CD4-positive, alpha-beta T cell treated with Interleukin-17A for 1 hour (primary cell): ENCODE results near the gene CANT1.
"Not testable (repeated sequence)": the region's sequence is repeated elsewhere in the genome, so short reads cannot be mapped to it uniquely, and the experiment has no call there.

ENCODE experiments used
- DNase-seq: peaks from one replicate; pipeline ENCODE4 v3.0.0-alpha.2; 2020

CANT1 gene

DNA sequence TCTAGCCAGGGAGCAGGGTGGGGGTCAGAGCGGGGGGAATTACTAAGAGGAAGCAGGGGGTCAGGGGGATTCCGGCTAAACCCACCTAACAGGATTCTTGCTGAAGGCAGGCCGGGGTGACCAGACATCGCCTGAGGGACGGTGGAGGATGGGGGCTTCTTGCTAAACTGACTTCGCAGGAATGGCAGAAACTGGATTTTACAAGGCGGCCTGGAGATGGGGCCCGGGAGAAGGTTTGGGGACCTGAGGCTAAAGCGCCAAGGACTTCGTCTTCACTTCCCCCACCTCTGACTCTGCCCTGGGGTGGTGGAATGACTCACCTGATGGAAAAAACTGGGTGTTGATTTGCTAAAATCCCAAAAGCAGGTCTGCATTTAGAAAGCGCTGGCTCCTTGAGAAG, 53.3 kb downstream of the CANT1 start:
- no peak for DNase-seq

- no peak for DNase-seq
Measured at GRCh38 chr17:78954684-78955083, 54.9 kb downstream of the CANT1 start.

DNA sequence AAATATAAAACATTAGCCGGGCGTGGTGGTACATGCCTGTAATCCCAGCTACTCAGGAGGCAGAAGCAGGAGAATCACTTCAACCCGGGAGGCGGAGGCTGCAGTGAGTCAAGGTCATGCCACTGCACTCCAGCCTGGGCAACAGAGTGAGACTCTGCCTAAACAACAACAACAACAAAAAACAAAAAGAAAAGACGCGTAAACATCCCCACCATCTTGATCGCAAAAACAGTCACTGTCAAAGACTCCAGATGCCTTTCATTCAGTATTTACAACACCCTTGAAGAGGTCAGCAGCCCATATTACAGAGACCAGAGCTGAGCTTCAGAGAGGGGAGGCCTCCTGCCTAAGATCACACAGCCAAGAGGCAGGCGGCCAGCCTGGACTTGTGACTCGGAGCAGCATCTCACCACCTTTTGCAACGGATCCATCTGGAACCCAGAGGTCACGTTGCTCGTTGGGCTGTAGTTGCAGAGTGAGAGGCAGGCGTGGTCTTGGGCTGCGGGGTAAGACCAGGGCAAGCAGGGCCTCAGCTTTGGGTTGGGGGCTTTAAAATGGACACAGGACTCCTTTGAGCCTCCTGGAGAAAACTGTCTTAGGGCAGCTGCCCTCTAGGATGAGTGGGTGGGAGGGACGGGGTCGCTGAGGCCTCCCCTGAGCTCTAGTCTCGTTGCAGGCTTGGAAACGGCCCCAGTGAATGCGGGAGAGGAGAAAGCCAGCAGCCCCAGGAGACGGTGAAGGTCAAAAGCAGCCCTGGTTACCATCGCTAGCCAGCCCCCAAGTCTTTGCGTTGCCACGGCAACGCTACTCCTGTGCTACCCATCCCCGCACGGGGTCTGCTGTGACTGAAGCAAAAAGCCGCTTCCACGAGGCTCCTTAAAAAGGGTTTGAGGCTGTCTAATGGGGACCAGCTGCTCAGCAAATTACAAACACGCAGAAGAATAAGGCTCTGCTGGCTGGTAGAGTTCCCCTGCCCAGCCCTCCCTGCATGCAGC, 55.9 kb downstream of the CANT1 start:
- DNase-seq, result no peak

DNA sequence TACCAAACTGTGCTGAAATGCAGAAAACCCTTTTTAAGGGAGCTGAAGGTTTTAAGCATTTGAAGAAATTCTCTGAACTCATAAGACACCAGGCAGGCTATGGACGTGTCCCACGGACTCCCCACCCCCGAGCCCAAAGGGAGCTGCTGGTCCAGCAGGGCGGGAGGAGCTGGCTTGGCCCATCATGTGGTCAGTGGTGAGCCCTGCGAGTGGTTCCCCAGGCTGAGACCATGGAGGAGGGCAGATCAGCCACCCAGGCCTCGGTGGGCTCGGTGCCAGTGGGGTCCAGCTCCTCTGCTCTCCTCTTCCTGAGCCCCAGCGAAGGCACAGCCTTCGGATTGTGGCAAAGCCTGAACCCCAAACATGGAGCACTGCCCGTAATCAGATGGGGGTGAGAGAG, 56.9 kb downstream of the CANT1 start:
- no peak for DNase-seq

GRCh38 chr17:78951967-78952551, 57.5 kb downstream of the CANT1 start:
- no peak for DNase-seq

DNA sequence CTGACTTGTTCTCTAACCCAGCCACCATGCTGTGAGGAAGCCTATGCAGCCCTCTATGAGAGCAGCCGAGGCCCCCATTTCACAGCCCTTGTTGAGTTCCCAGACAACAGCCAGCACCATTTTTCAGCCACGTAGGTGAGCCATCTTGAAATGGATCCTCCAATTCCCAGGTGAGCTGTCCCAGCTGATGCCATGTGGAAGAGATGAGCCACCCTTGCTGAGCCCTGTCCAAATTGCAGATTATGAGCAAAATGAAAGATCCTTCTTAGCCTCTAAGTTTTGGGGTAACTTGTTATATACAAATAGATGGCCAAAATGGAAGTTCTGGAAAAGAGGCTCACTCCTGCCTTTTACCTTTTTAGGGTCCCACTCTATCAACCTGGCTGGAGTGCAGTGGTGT, 58.7 kb downstream of the CANT1 start:
- no peak for DNase-seq

DNA sequence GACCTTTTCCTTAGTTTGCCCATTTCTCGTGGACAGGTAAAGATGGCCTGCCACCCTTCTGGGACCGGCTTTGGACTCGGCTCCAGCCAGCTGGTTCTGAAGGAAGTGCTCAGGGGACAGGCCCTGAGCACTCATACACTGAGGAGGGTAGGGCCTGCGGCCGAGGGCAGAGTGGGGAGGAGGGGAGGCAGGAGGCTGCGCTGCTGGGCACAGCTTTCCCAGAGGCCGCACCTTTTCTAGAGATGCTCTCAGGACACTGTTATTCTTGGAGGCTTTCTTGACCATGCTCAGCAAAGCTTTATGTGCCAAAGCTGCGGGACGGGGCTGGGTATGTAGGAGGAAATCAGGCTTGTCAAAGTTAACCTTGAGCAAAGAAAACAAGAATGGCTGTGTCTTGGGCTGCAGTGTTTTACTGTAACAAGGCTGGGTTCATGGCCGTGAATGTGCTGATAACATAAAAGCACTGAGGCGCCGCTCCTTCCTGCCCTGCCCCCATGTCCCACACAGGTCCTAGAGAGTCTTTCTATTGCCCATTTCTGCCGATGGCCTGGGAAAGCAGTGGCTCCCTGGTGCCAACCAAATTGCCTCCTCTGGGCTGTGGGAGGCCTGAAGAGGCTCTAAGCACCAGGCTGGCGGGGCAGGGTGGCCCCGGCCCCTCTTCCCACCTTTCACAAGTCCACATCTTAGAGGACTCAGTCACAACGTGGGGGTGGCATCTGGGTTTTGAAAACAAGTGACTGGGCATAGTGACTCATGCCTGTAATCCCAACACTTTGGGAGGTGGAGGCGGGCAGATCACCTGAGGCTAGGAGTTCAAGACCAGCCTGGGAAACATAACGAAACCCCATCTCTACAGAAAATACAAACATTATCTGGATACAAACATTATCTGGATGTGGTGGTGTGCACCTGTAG, 62.1 kb downstream of the CANT1 start:
- no peak for DNase-seq

- DNase-seq, result no peak
Measured at GRCh38 chr17:78946631-78947030, 62.9 kb downstream of the CANT1 start.

DNA sequence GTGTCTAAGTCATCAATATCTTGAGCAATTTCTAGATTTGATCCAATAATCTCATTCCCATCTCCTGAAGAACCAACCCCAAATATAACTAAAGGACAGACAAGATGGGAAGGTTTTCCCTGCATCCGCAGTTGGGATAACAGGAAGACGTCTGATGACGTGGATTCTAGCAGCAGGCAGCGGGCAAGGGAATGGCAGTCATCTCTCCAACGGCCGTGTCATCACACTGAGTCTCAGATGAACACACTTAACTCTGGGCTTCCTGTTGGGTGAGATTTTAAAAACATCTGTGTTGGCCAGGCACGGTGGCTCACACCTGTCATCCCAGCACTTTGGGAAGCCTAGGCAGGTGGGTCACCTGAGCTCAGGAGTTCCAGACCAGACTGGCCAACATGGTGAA, 63.4 kb downstream of the CANT1 start:
- DNase-seq, result no peak

DNA sequence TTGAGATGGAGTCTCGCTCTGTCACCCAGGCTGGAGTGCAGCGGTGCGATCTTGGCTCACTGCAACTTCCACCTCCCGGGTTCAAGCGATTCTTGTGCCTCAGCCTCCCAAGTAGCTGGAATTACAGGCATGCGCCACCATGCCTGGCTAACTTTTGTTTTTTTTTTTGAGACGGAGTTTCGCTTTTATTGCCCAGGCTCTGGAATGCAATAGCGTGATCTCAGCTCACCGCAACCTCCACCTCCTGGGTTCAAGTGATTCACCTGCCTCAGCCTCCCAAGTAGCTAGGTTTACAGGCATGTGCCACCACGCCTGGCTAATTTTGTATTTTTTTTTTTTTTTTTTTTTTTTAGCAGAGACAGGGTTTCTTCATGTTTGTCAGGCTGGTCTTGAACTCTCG, 64.1 kb downstream of the CANT1 start:
- not testable (repeated sequence) for DNase-seq

GRCh38 chr17:78944956-78945355, 64.6 kb downstream of the CANT1 start:
- DNase-seq, result no peak

GRCh38 chr17:78944026-78944425, 65.5 kb downstream of the CANT1 start:
- DNase-seq, result no peak
